HEK293 (cell line): ENCODE data around the gene HDAC2.

ENCODE experiments used
- CTCF ChIA-PET: fragments of 350-600 bp; formaldehyde crosslinking; extraction: SDS; loops from one replicate; lab custom pipeline; 2021; ENCODE audit warnings: antibody characterized with exemption; lab: Yijun Ruan, JAX
- POLR2A ChIA-PET: fragments of 300-600 bp; formaldehyde crosslinking; extraction: SDS; loops from one replicate; lab custom pipeline; 2020; ENCODE audit warnings: antibody characterized with exemption, inconsistent platforms; lab: Yijun Ruan, JAX
- H3K27ac ChIP-seq: fragments of 200-500 bp; sonication (Bioruptor generic); 2 replicates; pipeline ENCODE4 v1.5.1; 2014; ENCODE audit warnings: low read depth, low read length, control low read depth, inconsistent platforms; ENCODE audit errors: extremely low read depth
- H3K36me3 ChIP-seq, 2 experiments: fragments of 200-500 bp in 1 of 2; sonication (Bioruptor generic) in 1 of 2; 1 replicate in 1 of 2; 2 replicates in 1 of 2; pipeline ENCODE4 v1.5.1; 2014 to 2017; ENCODE audit warnings: inconsistent platforms in 2 of 2, low read length in 2 of 2; ENCODE audit not compliant: control insufficient read depth in 2 of 2, insufficient read depth in 1 of 2
- H3K4me1 ChIP-seq: fragments of 200-500 bp; sonication (Bioruptor generic); 2 replicates; pipeline ENCODE4 v1.5.1; 2014; ENCODE audit warnings: mild to moderate bottlenecking, low read length, inconsistent platforms; ENCODE audit not compliant: control insufficient read depth, insufficient read depth
- H3K4me3 ChIP-seq: 2 replicates; pipeline ENCODE4 v1.5.1; 2011; ENCODE audit warnings: low read depth, mild to moderate bottlenecking, control low read depth, low read length, moderate library complexity
- H3K9me3 ChIP-seq: fragments of 200-500 bp; sonication (Bioruptor generic); 2 replicates; pipeline ENCODE4 v1.5.1; 2014; ENCODE audit warnings: low read depth, low read length, inconsistent platforms; ENCODE audit not compliant: control insufficient read depth, insufficient read depth
- HIC1 ChIP-seq: fragments of 450-650 bp; formaldehyde crosslinking; IDR thresholded peaks from 2 replicates; pipeline ENCODE4 v1.5.1; 2016; ENCODE audit warnings: missing biosample characterization, missing genetic modification characterization
- HOXD13 ChIP-seq: sonication (generic); formaldehyde crosslinking; IDR thresholded peaks from 2 replicates; pipeline ENCODE4 v1.8.0; 2022; ENCODE audit warnings: missing genetic modification reagents, borderline replicate concordance
- MEIS1 ChIP-seq: sonication (generic); formaldehyde crosslinking; IDR thresholded peaks from 2 replicates; pipeline ENCODE4 v1.8.1; 2022; ENCODE audit warnings: missing genetic modification reagents, mild to moderate bottlenecking, borderline replicate concordance
- OSR2 ChIP-seq: fragments of 450-650 bp; formaldehyde crosslinking; IDR thresholded peaks from 2 replicates; pipeline ENCODE4 v1.5.1; 2016; ENCODE audit warnings: missing biosample characterization, missing genetic modification characterization
- YY2 ChIP-seq: fragments of 450-650 bp; formaldehyde crosslinking; IDR thresholded peaks from 2 replicates; pipeline ENCODE4 v1.5.1; 2016; ENCODE audit warnings: missing biosample characterization, missing genetic modification characterization
- ZBTB10 ChIP-seq: fragments of 450-650 bp; formaldehyde crosslinking; IDR thresholded peaks from 2 replicates; pipeline ENCODE4 v1.5.1; 2016; ENCODE audit warnings: missing biosample characterization, missing genetic modification characterization
- ZBTB17 ChIP-seq: fragments of 450-650 bp; formaldehyde crosslinking; IDR thresholded peaks from 2 replicates; pipeline ENCODE4 v1.5.1; 2016; ENCODE audit warnings: missing biosample characterization, missing genetic modification characterization
- ZBTB8A ChIP-seq: fragments of 450-650 bp; formaldehyde crosslinking; IDR thresholded peaks from 2 replicates; pipeline ENCODE4 v1.5.1; 2016; ENCODE audit warnings: missing biosample characterization, missing genetic modification characterization
- ZFP41 ChIP-seq: fragments of 450-650 bp; formaldehyde crosslinking; IDR thresholded peaks from 2 replicates; pipeline ENCODE4 v1.5.1; 2016; ENCODE audit warnings: missing biosample characterization, missing genetic modification characterization, borderline replicate concordance
- ZNF114 ChIP-seq: fragments of 450-650 bp; formaldehyde crosslinking; IDR thresholded peaks from 2 replicates; pipeline ENCODE4 v1.5.0; 2017; ENCODE audit warnings: missing biosample characterization, missing genetic modification characterization
- ZNF140 ChIP-seq: fragments of 450-650 bp; formaldehyde crosslinking; IDR thresholded peaks from 2 replicates; pipeline ENCODE4 v1.5.1; 2016; ENCODE audit warnings: missing biosample characterization, missing genetic modification characterization
- ZNF155 ChIP-seq: fragments of 450-650 bp; formaldehyde crosslinking; IDR thresholded peaks from 2 replicates; pipeline ENCODE4 v1.5.1; 2016; ENCODE audit warnings: missing biosample characterization, missing genetic modification characterization
- ZNF19 ChIP-seq: fragments of 450-650 bp; formaldehyde crosslinking; IDR thresholded peaks from 2 replicates; pipeline ENCODE4; 2016; ENCODE audit warnings: missing biosample characterization, missing genetic modification characterization, low read depth
- ZNF266 ChIP-seq: fragments of 450-650 bp; formaldehyde crosslinking; IDR thresholded peaks from 2 replicates; pipeline ENCODE4 v1.5.1; 2016; ENCODE audit warnings: missing biosample characterization, missing genetic modification characterization, low read depth
- ZNF274 ChIP-seq, 2 experiments: fragments of 200-500 bp in 1 of 2; fragments of 450-650 bp in 1 of 2; sonication (Bioruptor generic) in 1 of 2; formaldehyde crosslinking in 1 of 2; IDR thresholded peaks; 2 replicates each; pipeline versions ENCODE4 v1.5.1 to v1.6.1; 2014 to 2016; ENCODE audit warnings: borderline replicate concordance in 1 of 2, inconsistent platforms in 1 of 2, low read length in 1 of 2, missing biosample characterization in 1 of 2, missing genetic modification characterization in 1 of 2
- ZNF350 ChIP-seq: fragments of 450-650 bp; formaldehyde crosslinking; IDR thresholded peaks from 2 replicates; pipeline ENCODE4 v1.5.0; 2017; ENCODE audit warnings: missing biosample characterization, mild to moderate bottlenecking, missing genetic modification characterization
- ZNF404 ChIP-seq: fragments of 450-650 bp; formaldehyde crosslinking; IDR thresholded peaks from 2 replicates; pipeline ENCODE4 v1.5.1; 2017; ENCODE audit warnings: missing biosample characterization, missing genetic modification characterization
- ZNF416 ChIP-seq: fragments of 450-650 bp; formaldehyde crosslinking; IDR thresholded peaks from 2 replicates; pipeline ENCODE4 v1.5.1; 2016; ENCODE audit warnings: missing biosample characterization, missing genetic modification characterization
- ZNF488 ChIP-seq: fragments of 450-650 bp; formaldehyde crosslinking; IDR thresholded peaks from 2 replicates; pipeline ENCODE4 v1.5.1; 2016; ENCODE audit warnings: missing biosample characterization, missing genetic modification characterization
- ZNF544 ChIP-seq: fragments of 450-650 bp; formaldehyde crosslinking; IDR thresholded peaks from 2 replicates; pipeline ENCODE4 v1.5.0; 2017; ENCODE audit warnings: missing biosample characterization, missing genetic modification characterization
- ZNF580 ChIP-seq: fragments of 450-650 bp; formaldehyde crosslinking; IDR thresholded peaks from 2 replicates; pipeline ENCODE4 v1.5.1; 2016; ENCODE audit warnings: missing biosample characterization, missing genetic modification characterization
- ZSCAN23 ChIP-seq: fragments of 450-650 bp; formaldehyde crosslinking; IDR thresholded peaks from 2 replicates; pipeline ENCODE4 v1.5.1; 2016; ENCODE audit warnings: missing biosample characterization, missing genetic modification characterization
- TF ChIP-seq, protein P1 (sequence below): fragments of 450-650 bp; formaldehyde crosslinking; IDR thresholded peaks from 2 replicates; pipeline ENCODE4 v1.5.1; 2016; ENCODE audit warnings: missing biosample characterization, missing genetic modification characterization

The HDAC2 gene

GRCh38 chr6:113999284-113999683 lies 28.3 kb upstream of the HDAC2 start:
- ChIA-PET CTCF (no interaction called here), POLR2A (interaction anchor here (0.7 kb wide), 1 partner anchor 22 kb away, joined by 3 read pairs; no protein-coding TSS in a partner anchor)
- Histone ChIP-seq H3K4me3 (no peak overlapping the region), H3K36me3 (no peaks in the 10 kb centered on the region), H3K27ac (no peak overlapping the region), H3K4me1 (peaks cover 7% of the 10 kb centered on the region; the same call in 1 of the 2 replicates), H3K9me3 (no peaks in the 10 kb centered on the region)
- TF ChIP-seq ZNF266 (tag by site-specific recombination), result no peak
- no peak for TF ChIP-seq HIC1 (tag by site-specific recombination)
- TF ChIP-seq ZNF155 (tag by site-specific recombination), result no peak
- no peak for TF ChIP-seq ZNF114 (tag by site-specific recombination)
- no peak for TF ChIP-seq ZNF274 (IDR thresholded peaks at IDR 0.05; ENCODE audit: low read length)
- TF ChIP-seq ZNF274 (tag by site-specific recombination; IDR thresholded peaks at IDR 0.05; ENCODE audit: borderline replicate concordance), result no peak
- no peak for TF ChIP-seq ZFP41 (tag by site-specific recombination)
- no peak for TF ChIP-seq ZNF19 (tag by site-specific recombination)
- TF ChIP-seq ZNF404 (tag by site-specific recombination), result no peak
- no peak for TF ChIP-seq ZSCAN23
- no peak for TF ChIP-seq ZNF488 (tag by site-specific recombination)
- no peak for TF ChIP-seq ZNF140 (tag by site-specific recombination)

- peaks cover 7% of the 10 kb centered on the region; the same call in 1 of the 2 replicates for H3K4me1 ChIP-seq
- no peak overlapping the region for H3K4me3 ChIP-seq
- H3K27ac ChIP-seq, result no peak overlapping the region
- H3K9me3 ChIP-seq, result no peaks in the 10 kb centered on the region
- ChIA-PET POLR2A (interaction anchor here (0.7 kb wide), 1 partner anchor 23 kb away, joined by 3 read pairs; no protein-coding TSS in a partner anchor), CTCF (interaction anchor here (1.0 kb wide), 1 partner anchor 109 kb away, joined by 6 read pairs; no protein-coding TSS in a partner anchor)
- no peak for TF ChIP-seq ZNF114 (tag by site-specific recombination)
- TF ChIP-seq ZNF416 (tag by site-specific recombination), result no peak
- no peak for TF ChIP-seq ZNF274 (IDR thresholded peaks at IDR 0.05; ENCODE audit: low read length)
- TF ChIP-seq ZNF274 (tag by site-specific recombination; IDR thresholded peaks at IDR 0.05; ENCODE audit: borderline replicate concordance), result no peak
- no peak for TF ChIP-seq ZBTB10 (tag by site-specific recombination)
- TF ChIP-seq ZBTB17, result no peak
- TF ChIP-seq, protein P1, sequence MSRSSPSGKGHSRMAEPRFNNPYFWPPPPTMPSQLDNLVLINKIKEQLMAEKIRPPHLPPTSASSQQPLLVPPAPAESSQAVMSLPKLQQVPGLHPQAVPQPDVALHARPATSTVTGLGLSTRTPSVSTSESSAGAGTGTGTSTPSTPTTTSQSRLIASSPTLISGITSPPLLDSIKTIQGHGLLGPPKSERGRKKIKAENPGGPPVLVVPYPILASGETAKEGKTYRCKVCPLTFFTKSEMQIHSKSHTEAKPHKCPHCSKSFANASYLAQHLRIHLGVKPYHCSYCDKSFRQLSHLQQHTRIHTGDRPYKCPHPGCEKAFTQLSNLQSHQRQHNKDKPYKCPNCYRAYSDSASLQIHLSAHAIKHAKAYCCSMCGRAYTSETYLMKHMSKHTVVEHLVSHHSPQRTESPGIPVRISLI, result no peak
- TF ChIP-seq ZBTB8A, result no peak
- TF ChIP-seq OSR2 (tag by site-specific recombination), result no peak
- no peak for TF ChIP-seq ZNF350 (tag by site-specific recombination)
- no peak for TF ChIP-seq ZNF580 (tag by site-specific recombination)
- TF ChIP-seq MEIS1 (CRISPR knock-in tag), result no peak
- TF ChIP-seq YY2 (tag by site-specific recombination), result no peak
- no peak for TF ChIP-seq HOXD13 (CRISPR knock-in tag)
- TF ChIP-seq ZNF544 (tag by site-specific recombination), result no peak
- no peaks in the 10 kb centered on the region for H3K36me3 ChIP-seq
Measured at GRCh38 chr6:113998811-113999210, 27.9 kb upstream of the HDAC2 start.
